K562 (cell line): Measurements from ENCODE around the gene PNPLA2. TPM values are rescaled to one million over a fixed set of nuclear protein-coding genes. Genes with fewer than 3 reads are reported as not detected.

Experiments
- FOXP1 ChIP-seq: sonication (generic); formaldehyde crosslinking; IDR thresholded peaks from 2 replicates; pipeline ENCODE4 v1.8.0; 2022; ENCODE audit warnings: mild to moderate bottlenecking, missing genetic modification reagents
- HNRNPUL1 ChIP-seq: fragments of 200-400 bp; formaldehyde crosslinking; IDR thresholded peaks from 2 replicates; pipeline ENCODE4 v1.6.1; 2017; ENCODE audit warnings: low read length
- LEF1 ChIP-seq: fragments of 450-650 bp; IDR thresholded peaks from 2 replicates; pipeline ENCODE4 v1.6.1; 2016; ENCODE audit warnings: mild to moderate bottlenecking
- MAZ ChIP-seq, 2 experiments: fragments of 450-650 bp in 1 of 2; sonication (generic) in 1 of 2; formaldehyde crosslinking; IDR thresholded peaks in 1 of 2; conservative IDR thresholded peaks in 1 of 2; 2 replicates each; pipeline versions ENCODE4 v1.4.0 to v1.5.0; 2020; ENCODE audit warnings: mild to moderate bottlenecking in 1 of 2, missing genetic modification reagents in 1 of 2
- TGIF2 ChIP-seq: sonication (generic); formaldehyde crosslinking; IDR thresholded peaks from 2 replicates; pipeline ENCODE4 v1.8.1; 2022; ENCODE audit warnings: mild to moderate bottlenecking, missing genetic modification reagents, moderate library complexity
- ZNF175 ChIP-seq: fragments of 200-800 bp; sonication (Bioruptor generic); IDR thresholded peaks from 2 replicates; pipeline ENCODE4 v1.6.1; 2016; ENCODE audit warnings: low read depth, mild to moderate bottlenecking, missing genetic modification characterization, missing compliant biosample characterization
- polyA plus RNA-seq, 8 experiments: library from polyadenylated mRNA; depleted of rRNA in 4 of 8; stranded (reverse) in 5 of 8; unstranded in 3 of 8; fragments of >200 nt; fragmentation: Nextera tagmentation in 2 of 8; fragmentation: Illumina TruSeq in 1 of 8; extraction: Ambion mirVana in 2 of 8; extraction: Trizol in 1 of 8; gene quantifications; 2 replicates each; pipeline versions ENCODE4 v1.2.1 to v1.2.3, GENCODE V29; 2011 to 2014; ENCODE audit warnings: inconsistent platforms in 1 of 8, missing spikeins in 1 of 8
- total RNA-seq, 7 experiments: library from RNA; depleted of rRNA in 6 of 7; stranded (reverse); fragments of >200 nt in 6 of 7; fragmentation: Illumina TruSeq in 2 of 7; extraction: Trizol in 2 of 7; gene quantifications; 2 replicates each; pipeline versions ENCODE4 v1.2.1 to v1.2.3, GENCODE V29; 2011 to 2021; ENCODE audit warnings: low replicate concordance in 1 of 7
- TF ChIP-seq, protein P1 (sequence below), 2 experiments: fragments of 450-650 bp; conservative IDR thresholded peaks; 2 replicates each; pipeline ENCODE4 v1.6.1; 2017; ENCODE audit warnings: mild to moderate bottlenecking in 2 of 2, moderate library complexity in 2 of 2
- TF ChIP-seq, protein P2 (sequence below): fragments of 450-650 bp; IDR thresholded peaks from 2 replicates; pipeline ENCODE4 v1.6.1; 2018; ENCODE audit not compliant: partially characterized antibody
- TF ChIP-seq, protein P3 (sequence below), 2 experiments: fragments of 450-650 bp in 1 of 2; sonication (generic) in 1 of 2; formaldehyde crosslinking in 1 of 2; IDR thresholded peaks; 2 replicates each; pipeline versions ENCODE4 v1.7.1 to v1.9.0; 2016 to 2022; ENCODE audit warnings: inconsistent platforms in 1 of 2, mild to moderate bottlenecking in 1 of 2, missing genetic modification reagents in 1 of 2
- TF ChIP-seq, protein P4 (sequence below): sonication (generic); formaldehyde crosslinking; IDR thresholded peaks from 2 replicates; pipeline ENCODE4 v1.8.0; 2022; ENCODE audit warnings: mild to moderate bottlenecking, missing genetic modification reagents

The PNPLA2 gene
- total and polyA plus RNA-seq, 9 of the 15 experiments (the other 6 are each of a cell fraction or from before 2014, with no cell fraction given) = 0.39 to 87.1 (median 8.4) TPM

DNA sequence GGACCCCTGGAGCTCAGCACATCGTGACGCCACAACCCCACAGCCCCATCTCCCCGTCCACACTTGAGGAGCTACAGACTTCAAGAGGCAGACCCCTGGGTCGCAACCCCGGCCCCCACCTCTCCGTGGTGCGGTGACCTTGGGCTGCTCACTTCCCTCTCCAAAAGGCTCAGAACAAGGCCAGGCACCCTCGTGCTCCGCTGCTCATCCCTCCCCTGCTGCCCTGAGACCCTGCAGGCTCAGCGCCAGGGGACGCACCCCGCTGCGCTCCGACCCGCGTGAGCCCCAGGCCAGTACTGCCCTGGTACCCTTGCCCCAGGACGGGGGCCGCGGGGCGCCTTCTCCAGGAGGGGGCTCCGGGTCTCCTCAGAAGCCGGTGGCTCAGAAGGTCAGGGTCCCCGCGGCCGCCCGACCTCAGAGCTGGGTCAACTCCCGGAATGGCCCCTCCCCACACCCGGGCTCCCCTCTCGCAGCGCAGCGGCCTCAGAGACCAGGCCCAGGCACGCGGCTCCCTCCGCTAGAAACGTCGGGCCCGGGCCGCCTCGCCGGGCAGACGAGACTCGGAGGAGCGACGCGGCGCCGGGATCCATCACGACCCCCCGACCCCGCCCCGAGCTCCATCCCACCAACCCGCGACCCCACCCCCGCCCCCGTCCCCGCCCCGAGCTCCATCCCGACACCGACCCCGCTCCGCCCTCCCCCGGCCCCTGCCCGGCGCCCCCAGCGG lies 42.0 kb upstream of the PNPLA2 start (continued):
- TF ChIP-seq, protein P1, sequence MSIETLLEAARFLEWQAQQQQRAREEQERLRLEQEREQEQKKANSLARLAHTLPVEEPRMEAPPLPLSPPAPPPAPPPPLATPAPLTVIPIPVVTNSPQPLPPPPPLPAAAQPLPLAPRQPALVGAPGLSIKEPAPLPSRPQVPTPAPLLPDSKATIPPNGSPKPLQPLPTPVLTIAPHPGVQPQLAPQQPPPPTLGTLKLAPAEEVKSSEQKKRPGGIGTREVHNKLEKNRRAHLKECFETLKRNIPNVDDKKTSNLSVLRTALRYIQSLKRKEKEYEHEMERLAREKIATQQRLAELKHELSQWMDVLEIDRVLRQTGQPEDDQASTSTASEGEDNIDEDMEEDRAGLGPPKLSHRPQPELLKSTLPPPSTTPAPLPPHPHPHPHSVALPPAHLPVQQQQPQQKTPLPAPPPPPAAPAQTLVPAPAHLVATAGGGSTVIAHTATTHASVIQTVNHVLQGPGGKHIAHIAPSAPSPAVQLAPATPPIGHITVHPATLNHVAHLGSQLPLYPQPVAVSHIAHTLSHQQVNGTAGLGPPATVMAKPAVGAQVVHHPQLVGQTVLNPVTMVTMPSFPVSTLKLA (conservative IDR thresholded peaks at IDR 0.05) = peak; percentile 30 to 45; a peak in 2 of 4 replicates
- 0 out of 2 replicates have a peak, but pooled peaks have one; percentile 35 for TF ChIP-seq ZNF175
- TF ChIP-seq FOXP1 (CRISPR knock-in tag) = 0 out of 2 replicates have a peak, but pooled peaks have one; percentile 11
- TF ChIP-seq, protein P2, sequence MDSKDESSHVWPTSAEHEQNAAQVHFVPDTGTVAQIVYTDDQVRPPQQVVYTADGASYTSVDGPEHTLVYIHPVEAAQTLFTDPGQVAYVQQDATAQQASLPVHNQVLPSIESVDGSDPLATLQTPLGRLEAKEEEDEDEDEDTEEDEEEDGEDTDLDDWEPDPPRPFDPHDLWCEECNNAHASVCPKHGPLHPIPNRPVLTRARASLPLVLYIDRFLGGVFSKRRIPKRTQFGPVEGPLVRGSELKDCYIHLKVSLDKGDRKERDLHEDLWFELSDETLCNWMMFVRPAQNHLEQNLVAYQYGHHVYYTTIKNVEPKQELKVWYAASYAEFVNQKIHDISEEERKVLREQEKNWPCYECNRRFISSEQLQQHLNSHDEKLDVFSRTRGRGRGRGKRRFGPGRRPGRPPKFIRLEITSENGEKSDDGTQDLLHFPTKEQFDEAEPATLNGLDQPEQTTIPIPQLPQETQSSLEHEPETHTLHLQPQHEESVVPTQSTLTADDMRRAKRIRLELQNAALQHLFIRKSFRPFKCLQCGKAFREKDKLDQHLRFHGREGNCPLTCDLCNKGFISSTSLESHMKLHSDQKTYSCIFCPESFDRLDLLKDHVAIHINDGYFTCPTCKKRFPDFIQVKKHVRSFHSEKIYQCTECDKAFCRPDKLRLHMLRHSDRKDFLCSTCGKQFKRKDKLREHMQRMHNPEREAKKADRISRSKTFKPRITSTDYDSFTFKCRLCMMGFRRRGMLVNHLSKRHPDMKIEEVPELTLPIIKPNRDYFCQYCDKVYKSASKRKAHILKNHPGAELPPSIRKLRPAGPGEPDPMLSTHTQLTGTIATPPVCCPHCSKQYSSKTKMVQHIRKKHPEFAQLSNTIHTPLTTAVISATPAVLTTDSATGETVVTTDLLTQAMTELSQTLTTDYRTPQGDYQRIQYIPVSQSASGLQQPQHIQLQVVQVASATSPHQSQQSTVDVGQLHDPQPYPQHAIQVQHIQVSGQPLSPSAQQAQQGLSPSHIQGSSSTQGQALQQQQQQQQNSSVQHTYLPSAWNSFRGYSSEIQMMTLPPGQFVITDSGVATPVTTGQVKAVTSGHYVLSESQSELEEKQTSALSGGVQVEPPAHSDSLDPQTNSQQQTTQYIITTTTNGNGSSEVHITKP = no peak
- no peak for TF ChIP-seq HNRNPUL1
- TF ChIP-seq MAZ (CRISPR knock-in tag; conservative IDR thresholded peaks at IDR 0.05 in 1 of 2, IDR thresholded peaks at IDR 0.05 in 1 of 2) = peak; percentile 20 to 36; a peak in 3 of 4 replicates
- TF ChIP-seq, protein P3, sequence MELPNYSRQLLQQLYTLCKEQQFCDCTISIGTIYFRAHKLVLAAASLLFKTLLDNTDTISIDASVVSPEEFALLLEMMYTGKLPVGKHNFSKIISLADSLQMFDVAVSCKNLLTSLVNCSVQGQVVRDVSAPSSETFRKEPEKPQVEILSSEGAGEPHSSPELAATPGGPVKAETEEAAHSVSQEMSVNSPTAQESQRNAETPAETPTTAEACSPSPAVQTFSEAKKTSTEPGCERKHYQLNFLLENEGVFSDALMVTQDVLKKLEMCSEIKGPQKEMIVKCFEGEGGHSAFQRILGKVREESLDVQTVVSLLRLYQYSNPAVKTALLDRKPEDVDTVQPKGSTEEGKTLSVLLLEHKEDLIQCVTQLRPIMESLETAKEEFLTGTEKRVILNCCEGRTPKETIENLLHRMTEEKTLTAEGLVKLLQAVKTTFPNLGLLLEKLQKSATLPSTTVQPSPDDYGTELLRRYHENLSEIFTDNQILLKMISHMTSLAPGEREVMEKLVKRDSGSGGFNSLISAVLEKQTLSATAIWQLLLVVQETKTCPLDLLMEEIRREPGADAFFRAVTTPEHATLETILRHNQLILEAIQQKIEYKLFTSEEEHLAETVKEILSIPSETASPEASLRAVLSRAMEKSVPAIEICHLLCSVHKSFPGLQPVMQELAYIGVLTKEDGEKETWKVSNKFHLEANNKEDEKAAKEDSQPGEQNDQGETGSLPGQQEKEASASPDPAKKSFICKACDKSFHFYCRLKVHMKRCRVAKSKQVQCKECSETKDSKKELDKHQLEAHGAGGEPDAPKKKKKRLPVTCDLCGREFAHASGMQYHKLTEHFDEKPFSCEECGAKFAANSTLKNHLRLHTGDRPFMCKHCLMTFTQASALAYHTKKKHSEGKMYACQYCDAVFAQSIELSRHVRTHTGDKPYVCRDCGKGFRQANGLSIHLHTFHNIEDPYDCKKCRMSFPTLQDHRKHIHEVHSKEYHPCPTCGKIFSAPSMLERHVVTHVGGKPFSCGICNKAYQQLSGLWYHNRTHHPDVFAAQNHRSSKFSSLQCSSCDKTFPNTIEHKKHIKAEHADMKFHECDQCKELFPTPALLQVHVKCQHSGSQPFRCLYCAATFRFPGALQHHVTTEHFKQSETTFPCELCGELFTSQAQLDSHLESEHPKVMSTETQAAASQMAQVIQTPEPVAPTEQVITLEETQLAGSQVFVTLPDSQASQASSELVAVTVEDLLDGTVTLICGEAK (IDR thresholded peaks at IDR 0.05) = 0 out of 2 replicates have a peak, but pooled peaks have one; percentile 10
- TF ChIP-seq, protein P3 (CRISPR knock-in tag; IDR thresholded peaks at IDR 0.05) = no peak
- TF ChIP-seq, protein P4, sequence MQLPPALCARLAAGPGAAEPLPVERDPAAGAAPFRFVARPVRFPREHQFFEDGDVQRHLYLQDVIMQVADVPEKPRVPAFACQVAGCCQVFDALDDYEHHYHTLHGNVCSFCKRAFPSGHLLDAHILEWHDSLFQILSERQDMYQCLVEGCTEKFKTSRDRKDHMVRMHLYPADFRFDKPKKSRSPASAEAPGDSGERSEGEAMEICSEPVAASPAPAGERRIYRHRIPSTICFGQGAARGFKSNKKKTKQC (CRISPR knock-in tag) = peak; percentile 54
- no peak for TF ChIP-seq LEF1
- 0 out of 2 replicates have a peak, but pooled peaks have one; percentile 47 for TF ChIP-seq TGIF2 (CRISPR knock-in tag)
